ENCODE data around the gene ZNF662. TPM values are rescaled to one million over a fixed set of nuclear protein-coding genes. Genes with fewer than 3 reads are reported as not detected.

Gene ZNF662
- total RNA-seq, 4 donors from 2014 or later = 12.7 to 34.4 (median 12.9) TPM

DNA sequence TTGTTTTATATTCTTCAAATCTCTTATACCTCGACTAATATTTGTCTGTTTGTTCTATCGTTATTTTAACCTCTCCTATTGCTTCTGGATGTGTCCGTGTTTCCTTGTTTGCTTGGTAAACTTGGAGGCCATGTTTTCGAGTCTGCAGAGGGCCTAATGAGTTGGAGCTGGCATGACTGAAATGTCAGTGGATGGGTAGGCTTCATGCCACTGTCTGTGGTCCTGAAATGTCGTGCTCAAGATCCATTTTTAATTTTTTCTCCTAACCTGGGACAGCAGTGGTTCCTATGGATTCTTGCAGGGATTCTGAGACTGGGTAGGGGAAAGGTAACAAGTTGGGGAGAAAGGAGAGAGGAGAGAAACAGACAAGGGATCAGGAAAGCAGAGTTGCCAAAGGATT is 54.3 kb downstream of the ZNF662 start:
- H3K9me3 ChIP-seq = no peaks in the 10 kb centered on the region
- no peaks in the 10 kb centered on the region for H3K4me1 ChIP-seq
- no peaks in the 10 kb centered on the region for H3K36me3 ChIP-seq
- no peaks in the 10 kb centered on the region for H3K27me3 ChIP-seq
- no peak overlapping the region for H3K27ac ChIP-seq
- H3K4me3 ChIP-seq = no peak overlapping the region
- TF ChIP-seq POLR2A (IDR thresholded peaks at IDR 0.05) = no peak
- no peak for TF ChIP-seq POLR2AphosphoS5 (IDR thresholded peaks at IDR 0.05)
- TF ChIP-seq, protein P1, sequence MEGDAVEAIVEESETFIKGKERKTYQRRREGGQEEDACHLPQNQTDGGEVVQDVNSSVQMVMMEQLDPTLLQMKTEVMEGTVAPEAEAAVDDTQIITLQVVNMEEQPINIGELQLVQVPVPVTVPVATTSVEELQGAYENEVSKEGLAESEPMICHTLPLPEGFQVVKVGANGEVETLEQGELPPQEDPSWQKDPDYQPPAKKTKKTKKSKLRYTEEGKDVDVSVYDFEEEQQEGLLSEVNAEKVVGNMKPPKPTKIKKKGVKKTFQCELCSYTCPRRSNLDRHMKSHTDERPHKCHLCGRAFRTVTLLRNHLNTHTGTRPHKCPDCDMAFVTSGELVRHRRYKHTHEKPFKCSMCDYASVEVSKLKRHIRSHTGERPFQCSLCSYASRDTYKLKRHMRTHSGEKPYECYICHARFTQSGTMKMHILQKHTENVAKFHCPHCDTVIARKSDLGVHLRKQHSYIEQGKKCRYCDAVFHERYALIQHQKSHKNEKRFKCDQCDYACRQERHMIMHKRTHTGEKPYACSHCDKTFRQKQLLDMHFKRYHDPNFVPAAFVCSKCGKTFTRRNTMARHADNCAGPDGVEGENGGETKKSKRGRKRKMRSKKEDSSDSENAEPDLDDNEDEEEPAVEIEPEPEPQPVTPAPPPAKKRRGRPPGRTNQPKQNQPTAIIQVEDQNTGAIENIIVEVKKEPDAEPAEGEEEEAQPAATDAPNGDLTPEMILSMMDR (IDR thresholded peaks at IDR 0.05) = no peak
- TF ChIP-seq EP300 (IDR thresholded peaks at IDR 0.05) = no peak
- 68% methylated on average over 5 of the region's 5 CpGs for WGBS
- DNase-seq (ENCODE audit: low spot score in 2 of 2) = no peak

DNA sequence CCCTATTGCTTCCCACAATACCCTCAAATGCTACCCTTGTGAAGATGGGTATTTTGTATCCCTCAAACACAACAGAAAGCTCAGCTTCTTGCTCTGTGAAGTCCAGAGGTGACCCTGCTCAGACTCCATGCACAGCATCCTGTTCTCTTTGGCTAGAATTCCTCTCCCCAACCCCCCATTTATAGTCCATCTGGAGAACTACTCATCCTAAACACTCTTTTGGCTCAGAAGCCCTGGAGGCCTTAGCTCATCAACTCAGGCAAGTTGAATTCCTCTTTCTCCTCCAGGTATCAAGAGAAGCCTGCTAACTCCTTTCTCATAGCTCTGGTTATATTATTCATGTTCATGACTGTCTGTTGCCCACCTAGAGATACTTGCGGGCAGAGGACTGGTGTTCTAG is 54.8 kb downstream of the ZNF662 start:
- no peaks in the 10 kb centered on the region for H3K4me1 ChIP-seq
- H3K27ac ChIP-seq = no peak overlapping the region
- H3K36me3 ChIP-seq = no peaks in the 10 kb centered on the region
- H3K9me3 ChIP-seq = no peaks in the 10 kb centered on the region
- H3K27me3 ChIP-seq = no peaks in the 10 kb centered on the region
- H3K4me3 ChIP-seq = no peak overlapping the region
- no peak for DNase-seq (ENCODE audit: low spot score in 2 of 2)
- 95% methylated on average over 1 of the region's 1 CpG for WGBS
- TF ChIP-seq, protein P1 (IDR thresholded peaks at IDR 0.05) = no peak
- TF ChIP-seq POLR2A (IDR thresholded peaks at IDR 0.05) (no peak), EP300 (IDR thresholded peaks at IDR 0.05) (no peak), POLR2AphosphoS5 (IDR thresholded peaks at IDR 0.05) (no peak)

DNA sequence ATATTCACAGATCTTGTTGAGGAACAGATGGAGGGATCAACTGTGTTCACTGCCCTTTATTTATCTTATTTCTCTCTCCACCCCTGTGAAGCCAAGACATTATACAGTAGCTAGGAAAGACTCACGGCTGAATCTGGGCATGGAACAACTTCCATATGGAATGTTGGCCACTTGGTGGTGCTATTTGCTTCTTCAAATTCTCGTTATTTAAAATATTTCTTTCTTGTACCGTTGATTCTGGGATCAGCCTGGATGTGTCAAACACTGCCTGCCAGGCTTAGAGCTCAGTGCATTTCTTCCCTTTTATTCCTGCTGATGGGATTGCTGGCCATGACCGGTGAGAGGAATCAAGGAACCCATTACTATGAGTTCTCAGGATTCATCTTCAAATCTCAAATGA is 55.7 kb downstream of the ZNF662 start:
- Histone ChIP-seq H3K36me3 (no peaks in the 10 kb centered on the region), H3K4me1 (no peaks in the 10 kb centered on the region)
- TF ChIP-seq POLR2A (IDR thresholded peaks at IDR 0.05) = no peak
- no peak for TF ChIP-seq POLR2AphosphoS5 (IDR thresholded peaks at IDR 0.05)
- TF ChIP-seq EP300 (IDR thresholded peaks at IDR 0.05) = no peak
- TF ChIP-seq, protein P1 (IDR thresholded peaks at IDR 0.05) = peak; percentile 38 to 64

DNA sequence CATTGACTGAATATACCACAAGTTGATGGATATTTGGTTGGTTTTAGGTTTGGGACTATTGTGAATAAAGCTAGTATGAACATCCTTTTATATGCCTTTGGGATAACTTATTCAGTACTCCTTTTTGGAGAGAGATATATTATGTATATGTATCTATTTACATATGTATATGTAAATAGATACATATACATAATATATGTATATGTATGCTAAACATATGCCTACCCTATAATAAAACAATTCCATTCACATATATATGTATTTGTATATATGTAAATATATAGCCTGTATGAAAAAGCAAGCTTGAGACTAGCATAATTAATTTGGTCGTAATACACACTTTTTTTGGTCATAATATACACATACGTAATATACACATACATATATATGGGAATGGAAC is 57.3 kb downstream of the ZNF662 start:
- Histone ChIP-seq H3K4me3 (no peak overlapping the region), H3K4me1 (no peaks in the 10 kb centered on the region), H3K27ac (no peak overlapping the region), H3K27me3 (no peaks in the 10 kb centered on the region), H3K36me3 (no peaks in the 10 kb centered on the region), H3K9me3 (no peaks in the 10 kb centered on the region)
- DNase-seq (ENCODE audit: low spot score in 2 of 2) = no peak
- TF ChIP-seq POLR2AphosphoS5 (IDR thresholded peaks at IDR 0.05) (no peak), POLR2A (IDR thresholded peaks at IDR 0.05) (no peak), EP300 (IDR thresholded peaks at IDR 0.05) (no peak)
- TF ChIP-seq, protein P1 (IDR thresholded peaks at IDR 0.05) = no peak
- 95% methylated on average over 2 of the region's 2 CpGs for WGBS

More for the DNA sequence above, 55.7 kb downstream of the ZNF662 start:
- no peaks in the 10 kb centered on the region for H3K27me3 ChIP-seq
- no peak overlapping the region for H3K27ac ChIP-seq
- H3K4me3 ChIP-seq = no peak overlapping the region
- H3K9me3 ChIP-seq = no peaks in the 10 kb centered on the region
- 4% methylated on average over 4 of the region's 4 CpGs for WGBS
- DNase-seq (ENCODE audit: low spot score in 2 of 2) = no peak

DNA sequence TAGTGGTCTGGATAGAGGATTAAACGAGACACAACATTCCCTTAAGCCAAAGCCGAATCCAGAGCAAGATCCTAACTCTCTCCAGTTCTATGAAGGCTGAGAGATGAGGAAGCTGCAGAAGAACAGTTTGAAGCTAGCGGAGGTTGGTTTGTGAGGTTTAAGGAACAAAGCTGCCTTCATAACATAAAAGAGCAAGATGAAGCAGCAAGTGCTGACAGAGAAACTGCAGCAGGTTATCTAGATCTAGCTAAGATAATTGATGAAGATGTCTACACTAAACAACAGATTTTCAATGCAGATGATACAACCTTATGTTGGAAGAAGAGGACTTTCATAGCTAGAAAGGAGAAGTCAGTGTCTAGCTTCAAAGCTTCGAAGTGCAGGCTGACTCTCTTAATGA is 58.3 kb downstream of the ZNF662 start:
- DNase-seq (ENCODE audit: low spot score in 2 of 2) = no peak
- no peak overlapping the region for H3K27ac ChIP-seq
- H3K4me1 ChIP-seq = no peaks in the 10 kb centered on the region
- no peaks in the 10 kb centered on the region for H3K27me3 ChIP-seq
- no peaks in the 10 kb centered on the region for H3K36me3 ChIP-seq
- no peak overlapping the region for H3K4me3 ChIP-seq
- H3K9me3 ChIP-seq = no peaks in the 10 kb centered on the region
- 90% methylated on average over 4 of the region's 4 CpGs for WGBS
- no peak for TF ChIP-seq POLR2A (IDR thresholded peaks at IDR 0.05)
- TF ChIP-seq, protein P1 (IDR thresholded peaks at IDR 0.05) = no peak
- TF ChIP-seq POLR2AphosphoS5 (IDR thresholded peaks at IDR 0.05) = no peak
- TF ChIP-seq EP300 (IDR thresholded peaks at IDR 0.05) = no peak

Other genes with a start within 250 kb of the ZNF662 start
- not detected for gene KLHL40, start 220.6 kb upstream of the ZNF662 start, total RNA-seq
- gene HHATL, start 203.3 kb upstream of the ZNF662 start, total RNA-seq = 1 to 10 TPM in 1 of 4 donors, not detected in 3; 2.3 TPM
- under 1 TPM in 1 of 4 donors, not detected in 3; 0.89 TPM for gene CCDC13, start 132.9 kb upstream of the ZNF662 start, total RNA-seq
- gene HIGD1A, start 101.7 kb upstream of the ZNF662 start, total RNA-seq = 10 to 100 TPM; 46.8 to 91.9 (median 81.4) TPM
- gene ACKR2, start 96.7 kb upstream of the ZNF662 start, total RNA-seq = 1 to 10 TPM; 1.2 to 6.6 (median 3.4) TPM
- gene CYP8B1, start 30.3 kb upstream of the ZNF662 start, total RNA-seq = not detected
- 1 to 10 TPM; 1.5 to 8.2 (median 3.2) TPM for gene GASK1A, start 73.2 kb downstream of the ZNF662 start, total RNA-seq
- gene POMGNT2, start 199.9 kb downstream of the ZNF662 start, total RNA-seq = 10 to 100 TPM; 15.8 to 29.9 (median 24.1) TPM